HG03558 (cell line): ENCODE measurements around the gene MEMO1.
"Not testable (repeated sequence)": the region's sequence is repeated elsewhere in the genome, so short reads cannot be mapped to it uniquely, and the experiment has no call there.

ENCODE experiments used
- ATAC-seq: cut with Tn5 transposase; IDR thresholded peaks from one replicate; pipeline ENCODE4 v1.9.1; 2021; ENCODE audit warnings: moderate number of reproducible peaks; ENCODE audit not compliant: unreplicated experiment; ENCODE audit errors: extremely low read depth

MEMO1 gene

GRCh38 chr2:31999438-31999837, 11.4 kb downstream of the MEMO1 start:
- no peak for ATAC-seq

DNA sequence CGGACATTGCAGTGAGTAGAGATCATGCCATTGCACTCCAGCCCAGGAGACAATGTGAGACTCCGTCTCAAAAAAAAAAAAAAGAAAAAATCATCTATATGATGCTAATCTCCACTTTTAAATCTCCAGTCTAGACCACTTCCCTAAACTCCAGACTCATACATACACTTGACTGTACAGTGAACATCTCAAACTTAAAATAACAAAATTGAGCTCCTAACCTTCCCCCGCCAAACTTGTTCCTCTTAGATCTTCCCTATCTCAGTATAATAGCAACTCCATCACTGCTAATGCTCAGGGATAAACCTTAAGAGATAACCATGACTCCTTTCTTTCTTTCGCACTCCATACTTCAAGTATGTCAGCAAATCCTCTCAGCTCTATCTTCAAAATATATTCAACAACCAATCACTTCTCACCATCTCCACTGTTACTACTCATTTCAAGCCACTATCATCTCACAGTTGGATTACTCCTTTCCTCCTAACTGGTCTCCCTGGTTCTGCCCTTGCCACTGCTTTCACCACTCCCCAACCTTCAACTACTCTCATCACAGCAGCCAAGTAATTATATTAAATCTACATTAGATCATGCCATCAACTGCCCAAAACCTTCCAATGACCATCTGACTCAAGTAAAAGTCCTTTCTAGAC, 12.0 kb downstream of the MEMO1 start:
- no peak for ATAC-seq

GRCh38 chr2:31997653-31998052, 13.2 kb downstream of the MEMO1 start:
- no peak for ATAC-seq

- no peak for ATAC-seq
These were observed 14.1 kb downstream of the MEMO1 start for GRCh38 chr2:31996571-31997150.

DNA sequence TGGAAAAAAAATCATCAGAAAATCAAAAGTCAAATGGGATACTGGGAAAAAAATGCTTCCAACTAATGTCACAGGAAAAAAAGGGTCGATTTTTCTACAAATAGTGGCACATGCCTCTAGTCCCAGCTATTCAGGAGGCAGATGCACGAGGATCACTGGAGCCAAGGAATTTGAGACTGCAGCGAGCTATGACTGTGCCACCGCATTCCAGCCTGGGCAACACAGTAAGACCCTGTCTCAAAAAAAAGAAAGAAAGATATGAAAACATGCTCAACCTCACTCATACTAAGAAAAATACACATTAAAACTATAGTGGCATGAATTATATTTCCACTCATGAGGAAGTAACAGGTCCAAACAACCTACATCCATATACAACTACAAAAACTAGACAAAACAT, 17.9 kb downstream of the MEMO1 start:
- no peak for ATAC-seq

GRCh38 chr2:31992025-31992579, 18.7 kb downstream of the MEMO1 start:
- no peak for ATAC-seq

- ATAC-seq, result no peak
These were observed 20.9 kb downstream of the MEMO1 start for GRCh38 chr2:31989946-31990345.

GRCh38 chr2:31987454-31988220, 23.2 kb downstream of the MEMO1 start:
- ATAC-seq, result no peak

- no peak for ATAC-seq
These were observed 23.9 kb downstream of the MEMO1 start for GRCh38 chr2:31986906-31987305.

- no peak for ATAC-seq
These were observed 26.9 kb downstream of the MEMO1 start for GRCh38 chr2:31983762-31984467.

DNA sequence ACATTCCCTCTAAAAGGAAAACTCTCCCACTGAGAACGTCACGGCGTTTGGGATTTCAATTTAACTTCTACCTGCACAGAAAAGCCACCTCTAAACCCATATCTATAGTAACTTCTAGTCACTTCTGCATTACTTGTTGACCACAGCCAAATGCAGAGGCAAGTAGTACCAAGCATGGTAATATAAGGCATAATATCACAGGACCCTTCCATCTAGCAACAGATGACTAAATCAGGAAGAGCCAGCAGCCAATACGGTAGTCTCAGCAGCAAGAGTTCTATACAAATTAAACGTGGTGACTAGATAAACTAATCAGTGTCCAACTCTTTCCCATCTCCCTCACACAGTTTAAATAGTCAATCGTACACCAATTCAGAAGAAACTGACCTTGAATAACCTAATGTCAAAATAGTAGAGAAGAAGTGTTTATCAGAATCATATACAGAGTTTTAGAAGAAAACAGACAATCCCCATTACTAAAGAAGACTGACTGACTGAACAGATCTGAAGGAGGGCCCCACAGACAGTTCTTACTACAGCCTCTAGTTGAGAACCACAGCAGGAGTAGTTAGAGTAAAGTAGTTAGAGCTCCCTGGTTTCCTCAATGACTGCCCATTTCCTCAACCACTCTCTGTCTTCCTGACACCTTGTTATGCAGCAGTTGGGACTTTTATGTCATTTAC, 30.0 kb downstream of the MEMO1 start:
- ATAC-seq, result peak; percentile 98

DNA sequence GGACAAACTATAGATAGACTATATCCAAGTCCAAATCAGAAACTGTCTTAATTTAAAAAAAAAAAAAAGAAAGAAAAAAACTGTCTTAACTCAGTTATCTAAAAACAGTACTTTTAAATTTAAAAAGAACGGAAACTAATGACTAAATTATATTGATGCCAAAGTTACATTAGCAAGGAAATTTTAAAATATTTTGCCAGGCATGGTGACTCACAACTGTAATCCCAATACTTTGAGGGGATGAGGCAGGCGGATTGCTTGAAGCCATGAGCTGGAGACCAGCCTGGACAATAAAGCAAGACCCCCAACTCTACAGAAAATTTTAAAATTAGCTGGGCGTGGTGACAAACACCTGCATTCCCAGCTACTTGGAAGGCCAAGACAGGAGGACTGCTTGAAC, 30.9 kb downstream of the MEMO1 start:
- ATAC-seq, result no peak

DNA sequence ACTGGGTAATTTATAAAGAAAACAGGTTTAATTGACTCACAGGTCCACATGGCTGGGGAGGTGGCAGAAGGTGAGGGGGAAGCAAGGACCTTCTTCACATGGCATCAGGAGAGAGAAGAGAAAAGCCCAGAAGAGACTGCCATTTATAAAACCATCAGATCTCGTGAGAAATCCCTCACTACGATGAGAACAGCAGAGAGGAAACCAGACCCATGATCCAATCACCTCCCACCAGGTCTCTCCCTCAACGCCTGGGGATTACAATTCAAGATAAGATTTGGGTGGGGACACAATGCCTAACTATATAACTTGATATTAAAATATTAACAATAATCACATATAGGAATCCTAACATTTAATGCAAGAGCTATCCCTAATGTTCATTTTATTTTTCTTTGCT, 31.8 kb downstream of the MEMO1 start:
- ATAC-seq, result no peak

DNA sequence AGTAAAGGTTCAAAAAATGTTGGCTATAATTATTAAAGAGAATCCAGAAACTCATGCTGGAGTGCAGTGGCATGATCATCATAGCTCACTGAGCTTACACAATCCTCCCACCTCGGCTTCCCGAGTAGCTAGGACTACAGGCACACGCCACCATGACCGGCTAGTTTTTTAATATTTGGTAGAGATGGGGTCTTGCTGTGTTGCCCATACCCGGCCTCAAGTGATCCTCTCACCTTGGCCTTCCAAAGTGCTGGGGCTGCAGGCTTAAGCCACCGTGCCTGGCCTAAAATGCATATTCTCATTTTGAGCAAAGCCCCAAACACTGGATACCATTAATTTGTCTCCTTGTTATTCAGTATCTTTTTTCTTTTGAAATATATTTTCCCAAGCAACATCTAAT, 32.4 kb downstream of the MEMO1 start:
- no peak for ATAC-seq

DNA sequence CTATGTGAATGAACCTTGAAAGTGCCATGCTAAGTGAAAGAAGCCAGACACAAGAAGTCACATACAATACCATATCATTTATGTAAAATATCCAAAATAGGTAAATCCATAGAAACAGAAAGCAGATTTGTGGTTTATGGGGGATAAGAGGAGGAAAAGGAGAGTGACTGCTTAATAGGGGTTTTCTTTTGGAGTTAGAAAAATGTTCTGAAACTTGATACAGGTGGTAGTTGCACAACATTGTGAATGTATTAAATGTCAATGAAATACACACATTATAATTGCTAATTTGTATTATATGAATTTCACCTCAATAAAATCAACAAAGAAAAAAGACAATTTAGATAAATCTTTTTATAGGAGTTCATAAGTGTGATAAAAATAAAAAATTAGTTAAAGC, 37.1 kb downstream of the MEMO1 start:
- ATAC-seq, result no peak

- ATAC-seq, result no peak
These were observed 38.7 kb downstream of the MEMO1 start for GRCh38 chr2:31972059-31972458.

- ATAC-seq, result no peak
These were observed 41.6 kb downstream of the MEMO1 start for GRCh38 chr2:31969178-31969577.

DNA sequence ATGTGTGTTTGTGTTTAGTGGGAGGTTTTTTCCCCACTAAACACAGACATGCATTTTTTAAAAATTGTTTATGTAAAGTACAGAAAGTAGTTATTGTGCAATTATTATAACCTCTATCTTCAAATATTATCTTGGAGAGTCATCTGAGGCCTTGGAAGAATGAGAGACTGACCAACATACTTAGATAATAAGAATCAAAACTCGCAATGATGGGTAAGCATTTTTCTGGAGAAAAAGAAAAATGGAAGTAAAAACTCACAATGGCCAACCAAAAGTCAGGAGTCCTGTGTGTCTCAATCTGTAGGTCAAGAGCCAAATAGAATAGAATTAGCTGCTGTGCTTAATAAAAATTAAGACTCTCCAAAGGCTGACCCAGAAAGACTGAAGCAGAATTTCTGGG, 43.0 kb downstream of the MEMO1 start:
- ATAC-seq, result no peak

DNA sequence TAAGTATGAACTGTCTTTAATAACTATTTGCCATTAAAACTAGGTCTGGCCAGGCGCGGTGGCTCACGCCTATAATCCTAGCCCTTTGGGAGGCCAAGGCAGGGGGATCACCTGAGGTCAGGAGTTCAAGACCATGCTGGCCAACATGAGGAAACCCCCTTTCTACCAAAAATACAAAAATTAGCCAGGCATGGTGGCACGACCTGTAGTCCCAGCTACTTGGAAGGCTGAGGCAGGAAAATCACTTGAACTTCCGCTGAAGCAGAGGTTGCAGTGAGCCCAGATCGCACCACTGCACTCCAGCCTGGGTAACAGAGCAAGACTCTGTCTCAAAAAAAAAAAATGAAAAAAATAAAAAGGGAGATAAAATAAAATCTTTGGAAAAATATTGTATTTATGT, 44.4 kb downstream of the MEMO1 start:
- not testable (repeated sequence) for ATAC-seq

GRCh38 chr2:31965094-31965493, 45.7 kb downstream of the MEMO1 start:
- ATAC-seq, result no peak
